ENCODE results near the gene EIPR1. TPM values are rescaled to one million over a fixed set of nuclear protein-coding genes. Genes with fewer than 3 reads are reported as not detected.

The EIPR1 gene
- total and polyA plus RNA-seq, 2 experiments from 2014 or later = 17.4 to 46.3 TPM

- Histone ChIP-seq H3F3A (replicated peaks; ENCODE audit: low read depth) (no peaks in the 10 kb centered on the region), H3K9me2 (ENCODE audit: insufficient read depth) (no peaks in the 10 kb centered on the region), H4K20me1 (replicated peaks; ENCODE audit: insufficient read depth) (no peaks in the 10 kb centered on the region), H3K36me3 (ENCODE audit: insufficient read depth) (no peaks in the 10 kb centered on the region), H3K4me3 (no peak overlapping the region), H3K79me2 (replicated peaks; ENCODE audit: insufficient read depth) (no peaks in the 10 kb centered on the region), H3K4me1 (ENCODE audit: insufficient read depth) (no peaks in the 10 kb centered on the region), H2AFZ (no peak overlapping the region), H3K4me2 (no peak overlapping the region), H3K27ac (ENCODE audit: low read depth) (no peak overlapping the region), H3K27me3 (ENCODE audit: insufficient read depth) (no peaks in the 10 kb centered on the region)
- H3K27me3 Mint-ChIP-seq (ENCODE audit: insufficient read depth, low read depth, poor library complexity) = no peaks in the 10 kb centered on the region
- TF ChIP-seq CREB1 (CRISPR knock-in tag; IDR thresholded peaks at IDR 0.05; ENCODE audit: low read depth) = no peak
- TF ChIP-seq ZNF462 (CRISPR knock-in tag; IDR thresholded peaks at IDR 0.05) = no peak
- no peak for TF ChIP-seq CTCF (conservative IDR thresholded peaks at IDR 0.05; ENCODE audit: low read depth in 2 of 2)
- TF ChIP-seq EZH2phosphoT487 (IDR thresholded peaks at IDR 0.05; ENCODE audit: unreplicated experiment) = no peak
- TF ChIP-seq ZNF114 (CRISPR knock-in tag; IDR thresholded peaks at IDR 0.05) = no peak
- TF ChIP-seq POLR2AphosphoS5 (IDR thresholded peaks at IDR 0.05; ENCODE audit: low read depth) = no peak
- TF ChIP-seq JUNB (IDR thresholded peaks at IDR 0.05; ENCODE audit: unreplicated experiment) = no peak
- TF ChIP-seq NANOG (IDR thresholded peaks at IDR 0.05; ENCODE audit: borderline replicate concordance) = no peak
- TF ChIP-seq ETS1 (IDR thresholded peaks at IDR 0.05) = no peak
- no peak for TF ChIP-seq STAT1 (IDR thresholded peaks at IDR 0.05; ENCODE audit: unreplicated experiment)
- no peak for TF ChIP-seq REST (IDR thresholded peaks at IDR 0.05; ENCODE audit: unreplicated experiment)
- no peak for TF ChIP-seq ZNF331 (CRISPR knock-in tag; IDR thresholded peaks at IDR 0.05; ENCODE audit: low read depth)
- no peak for TF ChIP-seq EZH2 (IDR thresholded peaks at IDR 0.05; ENCODE audit: low read depth, unreplicated experiment)
- H3K4me1 Mint-ChIP-seq = peaks cover 17% of the 10 kb centered on the region
- no peak overlapping the region for H3K4me3 Mint-ChIP-seq
- H3K36me3 Mint-ChIP-seq (ENCODE audit: low read depth) = peaks cover 40% of the 10 kb centered on the region
- ATAC-seq = no peak
- no peak for DNase-seq (ENCODE audit: low spot score)
- H3K27ac Mint-ChIP-seq = peak overlapping the region; percentile 80
- peaks cover 5% of the 10 kb centered on the region; the same call in 2 of the 3 replicates for H3K9me3 Mint-ChIP-seq
Measured at GRCh38 chr2:3329491-3329890, 48.1 kb downstream of the EIPR1 start.
